T-cell (primary cell): ENCODE results near the gene PAQR5. TPM values are rescaled to one million over a fixed set of nuclear protein-coding genes. Genes with fewer than 3 reads are reported as not detected.

Experiments used
- ATAC-seq, 4 experiments: fragments of 200-7000 bp in 3 of 4; fragments of 150-1000 bp in 1 of 4; cut with Tn5 transposase; replicated peaks in 1 of 4; 1 replicate in 3 of 4; 2 replicates in 1 of 4; pipeline ENCODE4 v1.10.0; 2021; ENCODE audit warnings: moderate library complexity in 3 of 4, mild to moderate bottlenecking in 2 of 4, moderate number of reproducible peaks in 1 of 4
- CTCF ChIA-PET, 2 donors: fragments of 300-600 bp; sonication (Branson Sonifier 250); formaldehyde crosslinking; loops; one replicate each; lab custom pipeline; 2022; ENCODE audit warnings: antibody characterized with exemption in 2 of 2; lab: Charles Lee
- POLR2A ChIA-PET, 2 donors: fragments of 300-600 bp; sonication (Branson Sonifier 250); formaldehyde crosslinking; loops; one replicate each; lab custom pipeline; 2022; ENCODE audit warnings: antibody characterized with exemption in 2 of 2; lab: Charles Lee
- DNase-seq, 35 experiments: peaks; one replicate each; pipeline versions ENCODE4 v3.0.0 to v3.0.0-alpha.2; 2013 to 2023
- H3K27ac ChIP-seq: one replicate; pipeline ENCODE4 v1.5.1; 2013; ENCODE audit warnings: low read length
- H3K27me3 ChIP-seq, 2 experiments: replicated peaks in 1 of 2; 1 replicate in 1 of 2; 2 replicates in 1 of 2; pipeline versions ENCODE4 v1.6.1 to v1.7.0; 2013; ENCODE audit warnings: low read length in 1 of 2, mixed read lengths in 1 of 2; ENCODE audit not compliant: control insufficient read depth in 2 of 2, insufficient read depth in 2 of 2; ENCODE audit errors: extremely low read depth in 1 of 2
- H3K36me3 ChIP-seq, 2 donors: 1 replicate in 1 of 2; 2 replicates in 1 of 2; pipeline versions ENCODE4 v1.6.1 to v1.7.0; 2013; ENCODE audit warnings: low read length in 1 of 2; ENCODE audit not compliant: control insufficient read depth in 2 of 2, insufficient read depth in 1 of 2; ENCODE audit errors: extremely low read depth in 1 of 2
- H3K4me1 ChIP-seq, 2 experiments: 1 replicate in 1 of 2; 2 replicates in 1 of 2; pipeline versions ENCODE4 v1.6.1 to v1.7.0; 2013; ENCODE audit warnings: low read length in 2 of 2, mixed read lengths in 1 of 2; ENCODE audit not compliant: insufficient read depth in 2 of 2, control insufficient read depth in 1 of 2; ENCODE audit errors: extremely low read depth in 1 of 2
- H3K4me3 ChIP-seq, 2 donors: 1 replicate in 1 of 2; 2 replicates in 1 of 2; pipeline versions ENCODE4 v1.5.1 to v1.7.0; 2013; ENCODE audit warnings: mild to moderate bottlenecking in 2 of 2, low read length in 1 of 2, moderate library complexity in 1 of 2; ENCODE audit not compliant: control insufficient read depth in 1 of 2; ENCODE audit errors: extremely low read depth in 1 of 2
- H3K9me3 ChIP-seq: 2 replicates; pipeline ENCODE4 v1.7.0; 2013
- H3K27ac Mint-ChIP-seq, 2 donors: one replicate each; pipeline ENCODE4 v1.8.0; 2020 to 2021; ENCODE audit warnings: mild to moderate bottlenecking in 2 of 2, mixed read lengths in 2 of 2
- H3K27me3 Mint-ChIP-seq, 2 donors: one replicate each; pipeline ENCODE4 v1.8.0; 2021 to 2022; ENCODE audit warnings: mixed read lengths in 2 of 2
- H3K36me3 Mint-ChIP-seq: one replicate; pipeline ENCODE4 v1.8.0; 2021; ENCODE audit warnings: mixed read lengths
- H3K4me1 Mint-ChIP-seq, 3 donors: one replicate each; pipeline ENCODE4 v1.8.0; 2020 to 2022; ENCODE audit warnings: mixed read lengths in 3 of 3, mild to moderate bottlenecking in 1 of 3
- H3K4me3 Mint-ChIP-seq, 3 donors: one replicate each; pipeline ENCODE4 v1.8.0; 2020 to 2022; ENCODE audit warnings: mild to moderate bottlenecking in 3 of 3, mixed read lengths in 3 of 3, moderate library complexity in 3 of 3
- H3K9me3 Mint-ChIP-seq, 3 donors: one replicate each; pipeline ENCODE4 v1.8.0; 2020 to 2022; ENCODE audit warnings: mixed read lengths in 3 of 3
- WGBS: methylation state at CpG from one replicate; pipeline ENCODE4 v1.1.5; 2013; ENCODE audit warnings: missing lambda C conversion rate; ENCODE audit not compliant: insufficient coverage; 5-methylcytosine and 5-hydroxymethylcytosine counted together
- total RNA-seq, 35 experiments: library from RNA in 6 of 35; stranded (reverse) in 6 of 35; fragments of 120-200 nt in 1 of 35; gene quantifications; one replicate each; pipeline versions ENCODE4 v1.2.1 to v1.2.4 and lab custom pipeline; 2013 to 2026

Gene PAQR5
- total RNA-seq, 5 donors from 2014 or later (not counting 1 experiment from before 2014, with no cell fraction given) = 0.03 to 0.07 (median 0.06) TPM; not detected in 2

- Mint-ChIP-seq H3K4me3 (no peak overlapping the region), H3K36me3 (no peaks in the 10 kb centered on the region), H3K4me1 (peaks cover 6 to 8% (median 7%) of the 10 kb centered on the region in 3 donors), H3K9me3 (no peaks in the 10 kb centered on the region), H3K27ac (no peak overlapping the region), H3K27me3 (peaks cover 0 to 5% of the 10 kb centered on the region in 2 donors)
- Histone ChIP-seq H3K36me3 (no peaks in the 10 kb centered on the region), H3K4me1 (peaks cover 0 to 7% of the 10 kb centered on the region in 2 experiments), H3K4me3 (no peak overlapping the region), H3K27me3 (peaks cover 0 to 23% of the 10 kb centered on the region in 2 experiments), H3K27ac (no peak overlapping the region), H3K9me3 (no peaks in the 10 kb centered on the region)
- WGBS = no CpG with 5 or more reads among the region's 2 CpGs
- ChIA-PET POLR2A (no interaction called here), CTCF (interaction anchor here (0.7 to 1.1 kb wide), 2 partner anchors 13 to 1996 kb away, joined by 3 to 5 read pairs; no protein-coding TSS in a partner anchor)
- no peak for DNase-seq
- ATAC-seq = no peak
Observed at GRCh38 chr15:69390575-69390974, 91.9 kb downstream of the PAQR5 start.

- no peak for DNase-seq
- no peaks in the 10 kb centered on the region for H3K36me3 Mint-ChIP-seq
- no peak for ATAC-seq
- no peaks in the 10 kb centered on the region for H3K9me3 Mint-ChIP-seq
- H3K36me3 ChIP-seq = no peaks in the 10 kb centered on the region
- peaks cover 0 to 7% of the 10 kb centered on the region in 2 experiments for H3K4me1 ChIP-seq
- H3K27me3 Mint-ChIP-seq = peaks cover 0 to 5% of the 10 kb centered on the region in 2 donors
- H3K27me3 ChIP-seq = peaks cover 0 to 29% of the 10 kb centered on the region in 2 experiments
- H3K9me3 ChIP-seq = no peaks in the 10 kb centered on the region
- no peak overlapping the region for H3K4me3 ChIP-seq
- H3K4me1 Mint-ChIP-seq = peaks cover 6 to 8% (median 7%) of the 10 kb centered on the region in 3 donors
- ChIA-PET CTCF (interaction anchor here (0.7 to 1.1 kb wide), 2 partner anchors 13 to 1995 kb away, joined by 3 to 5 read pairs; no protein-coding TSS in a partner anchor), POLR2A (no interaction called here)
- H3K27ac Mint-ChIP-seq = no peak overlapping the region
- no peak overlapping the region for H3K27ac ChIP-seq
- WGBS = 84% methylated on average over 10 of the region's 11 CpGs
- H3K4me3 Mint-ChIP-seq = no peak overlapping the region
Observed at GRCh38 chr15:69391046-69391757, 92.5 kb downstream of the PAQR5 start.

DNA sequence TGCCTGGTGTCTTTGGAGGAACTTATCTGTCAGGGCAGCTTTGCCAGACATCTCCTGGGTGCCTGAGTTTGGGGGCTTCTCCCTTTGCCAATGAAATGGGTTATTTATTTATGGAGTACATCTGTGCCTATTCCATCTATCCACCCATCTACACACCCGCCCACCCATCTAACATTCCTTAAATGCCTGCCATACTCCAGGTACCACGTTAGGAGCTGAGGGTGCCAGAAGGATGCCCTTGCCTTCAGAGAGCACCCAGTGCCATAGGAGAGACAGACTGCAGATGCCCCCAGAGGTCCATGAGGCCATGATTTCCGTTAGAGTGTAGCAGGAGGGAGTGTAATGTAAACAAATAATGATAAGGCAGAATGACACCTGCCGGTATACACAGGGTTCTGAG lies 93.6 kb downstream of the PAQR5 start:
- Histone ChIP-seq H3K27me3 (peaks cover 0 to 31% of the 10 kb centered on the region in 2 experiments), H3K36me3 (no peaks in the 10 kb centered on the region), H3K9me3 (no peaks in the 10 kb centered on the region), H3K27ac (no peak overlapping the region), H3K4me3 (no peak overlapping the region), H3K4me1 (peaks cover 0 to 7% of the 10 kb centered on the region in 2 experiments)
- Mint-ChIP-seq H3K4me3 (no peak overlapping the region), H3K27ac (no peak overlapping the region), H3K9me3 (no peaks in the 10 kb centered on the region), H3K36me3 (no peaks in the 10 kb centered on the region), H3K4me1 (peaks cover 6 to 8% (median 7%) of the 10 kb centered on the region in 3 donors), H3K27me3 (peaks cover 0 to 5% of the 10 kb centered on the region in 2 donors)
- DNase-seq (no peak), ATAC-seq (no peak)
- 72% methylated on average over 3 of the region's 4 CpGs for WGBS
- ChIA-PET CTCF (interaction anchor here in 1 of 2 donors (0.6 kb wide), 2 partner anchors 12 to 488 kb away, joined by 3 to 4 read pairs; no protein-coding TSS in a partner anchor), POLR2A (no interaction called here)

GRCh38 chr15:69393831-69394491 lies 95.2 kb downstream of the PAQR5 start:
- H3K4me1 Mint-ChIP-seq = peaks cover 7 to 8% (median 8%) of the 10 kb centered on the region in 3 donors
- WGBS = 56% methylated on average over 8 of the region's 11 CpGs
- Histone ChIP-seq H3K4me3 (no peak overlapping the region), H3K27me3 (peaks cover 0 to 27% of the 10 kb centered on the region in 2 experiments), H3K4me1 (peaks cover 0 to 7% of the 10 kb centered on the region in 2 experiments), H3K36me3 (no peaks in the 10 kb centered on the region), H3K27ac (no peak overlapping the region), H3K9me3 (no peaks in the 10 kb centered on the region)
- H3K36me3 Mint-ChIP-seq = no peaks in the 10 kb centered on the region
- ChIA-PET POLR2A (interaction anchor here (0.6 to 0.7 kb wide), 2 partner anchors 16 to 59 kb away, joined by 3 read pairs; partner anchors contain the start of gene RPLP1 (in 1 of the 2)), CTCF (interaction anchor here (0.6 to 1.6 kb wide), 5 partner anchors 318 to 1849 kb away, joined by 3 to 5 read pairs (median 3); no protein-coding TSS in a partner anchor)
- no peak overlapping the region for H3K4me3 Mint-ChIP-seq
- H3K9me3 Mint-ChIP-seq = no peaks in the 10 kb centered on the region
- DNase-seq = no peak
- no peak for ATAC-seq
- H3K27me3 Mint-ChIP-seq = peaks cover 0 to 5% of the 10 kb centered on the region in 2 donors
- no peak overlapping the region for H3K27ac Mint-ChIP-seq

DNA sequence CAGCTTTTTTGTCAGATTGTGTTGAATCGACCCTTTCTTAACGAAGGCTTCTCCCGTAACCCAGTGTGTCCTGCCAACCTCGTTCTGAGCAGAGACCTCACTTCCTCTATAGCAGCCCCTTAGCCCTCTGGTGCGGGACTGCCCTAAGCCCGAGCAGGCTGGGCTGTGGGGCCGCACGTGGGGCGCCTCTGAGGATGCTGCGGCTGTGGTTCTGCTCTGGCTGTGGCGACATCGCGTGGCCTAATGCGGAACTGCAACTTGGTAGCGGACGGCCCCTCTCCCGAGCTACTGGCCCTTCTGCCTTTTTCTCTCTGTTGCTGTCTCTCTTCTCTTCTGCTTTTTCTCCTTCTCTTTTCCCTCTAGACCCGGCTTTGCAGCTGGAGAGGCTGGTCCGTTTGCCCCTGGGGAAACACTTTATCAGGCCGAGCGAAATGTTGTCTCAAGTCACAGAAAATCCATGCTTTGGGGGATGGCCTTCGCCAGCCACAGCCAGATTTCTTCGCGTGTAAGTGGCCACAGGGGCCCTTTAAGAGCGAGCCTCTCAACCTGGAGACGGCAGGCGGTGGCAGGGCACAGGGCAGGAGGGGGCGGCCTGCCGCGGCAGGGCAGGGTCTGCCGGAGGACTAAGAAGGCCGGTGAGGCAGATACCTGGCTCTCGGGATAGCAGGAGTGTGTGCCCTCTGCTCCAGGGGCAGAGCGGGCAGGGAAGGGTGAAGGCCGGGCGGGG lies 96.0 kb downstream of the PAQR5 start:
- peak; percentile 42 to 87 (median 72) for DNase-seq
- Mint-ChIP-seq H3K9me3 (no peaks in the 10 kb centered on the region), H3K27ac (no peak overlapping the region), H3K27me3 (peaks cover 0 to 5% of the 10 kb centered on the region in 2 donors), H3K36me3 (no peaks in the 10 kb centered on the region), H3K4me3 (no peak overlapping the region), H3K4me1 (peaks cover 7 to 8% (median 8%) of the 10 kb centered on the region in 3 donors)
- ChIA-PET POLR2A (interaction anchor here (0.6 to 0.7 kb wide), 2 partner anchors 15 to 58 kb away, joined by 3 read pairs; partner anchors contain the start of gene RPLP1 (in 1 of the 2)), CTCF (interaction anchor here (0.6 to 1.6 kb wide), 7 partner anchors 319 to 1849 kb away, joined by 3 to 5 read pairs (median 3); no protein-coding TSS in a partner anchor)
- Histone ChIP-seq H3K27me3 (peaks cover 0 to 27% of the 10 kb centered on the region in 2 experiments), H3K27ac (no peak overlapping the region), H3K9me3 (no peaks in the 10 kb centered on the region), H3K36me3 (no peaks in the 10 kb centered on the region), H3K4me3 (no peak overlapping the region), H3K4me1 (peaks cover 0 to 7% of the 10 kb centered on the region in 2 experiments)
- 37% methylated on average over 33 of the region's 36 CpGs for WGBS
- peak; percentile 86 to 93 (median 89) for ATAC-seq
